GM19328 (cell line): ENCODE measurements around the gene ATIC.

Source experiments
- ATAC-seq: cut with Tn5 transposase; IDR thresholded peaks from one replicate; pipeline ENCODE4 v1.9.1; 2021; ENCODE audit warnings: mild to moderate bottlenecking, moderate library complexity; ENCODE audit not compliant: unreplicated experiment

The ATIC gene

GRCh38 chr2:215314896-215315295 is 3.0 kb downstream of the ATIC start:
- ATAC-seq, result no peak

GRCh38 chr2:215315301-215315700 is 3.4 kb downstream of the ATIC start:
- ATAC-seq, result no peak

GRCh38 chr2:215316336-215316735 is 4.5 kb downstream of the ATIC start:
- no peak for ATAC-seq

GRCh38 chr2:215319500-215319899 is 7.6 kb downstream of the ATIC start:
- ATAC-seq, result no peak

- no peak for ATAC-seq
These were observed 8.2 kb downstream of the ATIC start for GRCh38 chr2:215320102-215320501.

GRCh38 chr2:215320679-215321078 is 8.8 kb downstream of the ATIC start:
- ATAC-seq, result no peak

GRCh38 chr2:215324811-215325210 is 13.0 kb downstream of the ATIC start:
- ATAC-seq, result no peak

- no peak for ATAC-seq
These were observed 16.2 kb downstream of the ATIC start for GRCh38 chr2:215328066-215328465.

GRCh38 chr2:215332872-215333595 is 21.2 kb downstream of the ATIC start:
- no peak for ATAC-seq

GRCh38 chr2:215338883-215339679 is 27.2 kb downstream of the ATIC start:
- ATAC-seq, result no peak

- no peak for ATAC-seq
These were observed 36.0 kb downstream of the ATIC start for GRCh38 chr2:215347878-215348277.

GRCh38 chr2:215352602-215353001 is 40.7 kb downstream of the ATIC start:
- no peak for ATAC-seq

- ATAC-seq, result no peak
These were observed 43.2 kb downstream of the ATIC start for GRCh38 chr2:215354771-215355695.

- ATAC-seq, result no peak
These were observed 43.9 kb downstream of the ATIC start for GRCh38 chr2:215355801-215356200.

- no peak for ATAC-seq
These were observed 44.6 kb downstream of the ATIC start for GRCh38 chr2:215356334-215356947.

- ATAC-seq, result no peak
These were observed 45.1 kb downstream of the ATIC start for GRCh38 chr2:215356948-215357461.

- ATAC-seq, result no peak
These were observed 45.8 kb downstream of the ATIC start for GRCh38 chr2:215357660-215358059.

GRCh38 chr2:215358312-215358845 is 46.5 kb downstream of the ATIC start:
- no peak for ATAC-seq

GRCh38 chr2:215358891-215359575 is 47.2 kb downstream of the ATIC start:
- ATAC-seq, result no peak

- ATAC-seq, result no peak
These were observed 47.7 kb downstream of the ATIC start for GRCh38 chr2:215359576-215359922.
